ENCODE measurements around the gene SMYD3.

The SMYD3 gene

DNA sequence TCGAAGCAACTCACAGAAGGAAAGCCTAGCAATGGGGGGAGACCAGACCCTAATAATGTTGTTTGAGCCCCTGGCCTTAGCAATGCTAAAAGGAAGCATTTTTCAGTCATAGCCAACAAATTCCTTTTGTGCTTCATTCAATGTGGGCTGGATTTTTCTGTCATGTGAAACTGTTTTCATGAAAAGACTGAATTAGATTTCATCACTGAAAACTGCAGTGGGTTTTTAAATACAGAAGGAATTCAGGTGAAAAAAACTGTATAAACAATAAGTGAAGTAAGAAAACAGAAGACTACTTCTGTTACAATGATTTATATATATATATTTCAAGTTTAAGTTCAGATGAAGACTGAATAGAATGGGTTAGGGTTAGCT lies 204.8 kb downstream of the SMYD3 start:
- H3K27me3 ChIP-seq (ENCODE audit: control insufficient read depth, low read length) = no peaks in the 10 kb centered on the region
- H3K4me3 ChIP-seq (ENCODE audit: low read length) = no peak overlapping the region
- TF ChIP-seq EZH2phosphoT487 (IDR thresholded peaks at IDR 0.05; ENCODE audit: borderline replicate concordance, low read length) = no peak
- TF ChIP-seq, protein P1, sequence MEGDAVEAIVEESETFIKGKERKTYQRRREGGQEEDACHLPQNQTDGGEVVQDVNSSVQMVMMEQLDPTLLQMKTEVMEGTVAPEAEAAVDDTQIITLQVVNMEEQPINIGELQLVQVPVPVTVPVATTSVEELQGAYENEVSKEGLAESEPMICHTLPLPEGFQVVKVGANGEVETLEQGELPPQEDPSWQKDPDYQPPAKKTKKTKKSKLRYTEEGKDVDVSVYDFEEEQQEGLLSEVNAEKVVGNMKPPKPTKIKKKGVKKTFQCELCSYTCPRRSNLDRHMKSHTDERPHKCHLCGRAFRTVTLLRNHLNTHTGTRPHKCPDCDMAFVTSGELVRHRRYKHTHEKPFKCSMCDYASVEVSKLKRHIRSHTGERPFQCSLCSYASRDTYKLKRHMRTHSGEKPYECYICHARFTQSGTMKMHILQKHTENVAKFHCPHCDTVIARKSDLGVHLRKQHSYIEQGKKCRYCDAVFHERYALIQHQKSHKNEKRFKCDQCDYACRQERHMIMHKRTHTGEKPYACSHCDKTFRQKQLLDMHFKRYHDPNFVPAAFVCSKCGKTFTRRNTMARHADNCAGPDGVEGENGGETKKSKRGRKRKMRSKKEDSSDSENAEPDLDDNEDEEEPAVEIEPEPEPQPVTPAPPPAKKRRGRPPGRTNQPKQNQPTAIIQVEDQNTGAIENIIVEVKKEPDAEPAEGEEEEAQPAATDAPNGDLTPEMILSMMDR (IDR thresholded peaks at IDR 0.05; ENCODE audit: low read depth, low read length, poor library complexity, severe bottlenecking) = no peak
- no peaks in the 10 kb centered on the region for H3K36me3 ChIP-seq (ENCODE audit: control insufficient read depth, low read length)
- H4K20me1 ChIP-seq (ENCODE audit: control insufficient read depth, insufficient read depth, low read depth, low read length) = no peaks in the 10 kb centered on the region
- H3K9me2 ChIP-seq (replicated peaks; ENCODE audit: control insufficient read depth, low read length) = no peaks in the 10 kb centered on the region
- H3K27ac ChIP-seq (ENCODE audit: low read depth, low read length) = no peak overlapping the region
- H3K4me1 ChIP-seq (ENCODE audit: control insufficient read depth, low read length) = no peaks in the 10 kb centered on the region
- no peaks in the 10 kb centered on the region for H3F3A ChIP-seq (ENCODE audit: control insufficient read depth, insufficient read depth)
- H3K9me3 ChIP-seq (ENCODE audit: control insufficient read depth, insufficient read depth, low read length) = no peaks in the 10 kb centered on the region
- H3K79me2 ChIP-seq (ENCODE audit: control insufficient read depth, low read length) = no peaks in the 10 kb centered on the region
- no peak overlapping the region for H3K4me2 ChIP-seq (ENCODE audit: low read length)

GRCh38 chr1:246301553-246302250 lies 205.4 kb downstream of the SMYD3 start:
- no peaks in the 10 kb centered on the region for H3K79me2 ChIP-seq (ENCODE audit: control insufficient read depth, low read length)
- TF ChIP-seq, protein P1 (IDR thresholded peaks at IDR 0.05; ENCODE audit: low read depth, low read length, poor library complexity, severe bottlenecking) = no peak
- TF ChIP-seq EZH2phosphoT487 (IDR thresholded peaks at IDR 0.05; ENCODE audit: borderline replicate concordance, low read length) = no peak
- no peaks in the 10 kb centered on the region for H3K36me3 ChIP-seq (ENCODE audit: control insufficient read depth, low read length)

GRCh38 chr1:246300626-246301549 lies 206.2 kb downstream of the SMYD3 start:
- Histone ChIP-seq H3K4me2 (ENCODE audit: low read length) (no peak overlapping the region), H3K79me2 (ENCODE audit: control insufficient read depth, low read length) (no peaks in the 10 kb centered on the region), H3K27me3 (ENCODE audit: control insufficient read depth, low read length) (no peaks in the 10 kb centered on the region), H4K20me1 (ENCODE audit: control insufficient read depth, insufficient read depth, low read depth, low read length) (no peaks in the 10 kb centered on the region), H3K27ac (ENCODE audit: low read depth, low read length) (no peak overlapping the region), H3K9me2 (replicated peaks; ENCODE audit: control insufficient read depth, low read length) (no peaks in the 10 kb centered on the region), H3K36me3 (ENCODE audit: control insufficient read depth, low read length) (no peaks in the 10 kb centered on the region), H3F3A (ENCODE audit: control insufficient read depth, insufficient read depth) (no peaks in the 10 kb centered on the region), H3K4me3 (ENCODE audit: low read length) (no peak overlapping the region), H3K4me1 (ENCODE audit: control insufficient read depth, low read length) (no peaks in the 10 kb centered on the region), H3K9me3 (ENCODE audit: control insufficient read depth, insufficient read depth, low read length) (no peaks in the 10 kb centered on the region)
- no peak for TF ChIP-seq EZH2phosphoT487 (IDR thresholded peaks at IDR 0.05; ENCODE audit: borderline replicate concordance, low read length)
- TF ChIP-seq, protein P1 (IDR thresholded peaks at IDR 0.05; ENCODE audit: low read depth, low read length, poor library complexity, severe bottlenecking) = no peak

More at GRCh38 chr1:246301553-246302250, 205.4 kb downstream of the SMYD3 start:
- Histone ChIP-seq H3K4me2 (ENCODE audit: low read length) (no peak overlapping the region), H4K20me1 (ENCODE audit: control insufficient read depth, insufficient read depth, low read depth, low read length) (no peaks in the 10 kb centered on the region), H3K27ac (ENCODE audit: low read depth, low read length) (no peak overlapping the region), H3K4me1 (ENCODE audit: control insufficient read depth, low read length) (no peaks in the 10 kb centered on the region), H3K9me3 (ENCODE audit: control insufficient read depth, insufficient read depth, low read length) (no peaks in the 10 kb centered on the region), H3K4me3 (ENCODE audit: low read length) (no peak overlapping the region), H3F3A (ENCODE audit: control insufficient read depth, insufficient read depth) (no peaks in the 10 kb centered on the region), H3K27me3 (ENCODE audit: control insufficient read depth, low read length) (no peaks in the 10 kb centered on the region), H3K9me2 (replicated peaks; ENCODE audit: control insufficient read depth, low read length) (no peaks in the 10 kb centered on the region)

Data from DOHH2 (cell line).